HL-60 (cell line): ENCODE data around the gene VPS11.
A peak's percentile ranks its signal among the peaks of the same experiment; 100 is the strongest.

Source experiments
- DNase-seq, 2 experiments: peaks; one replicate each; pipeline ENCODE4 v3.0.0-alpha.2; 2010 to 2020; ENCODE audit warnings: low read depth in 1 of 2, low spot score in 1 of 2
- H3K27ac ChIP-seq: fragments of 250-450 bp; sonication (Bioruptor Pico); replicated peaks from 2 replicates; pipeline ENCODE4 v1.5.1; 2020; ENCODE audit warnings: mild to moderate bottlenecking, moderate library complexity
- H3K27me3 ChIP-seq: fragments of 250-450 bp; sonication (Bioruptor Pico); 2 replicates; pipeline ENCODE4 v1.5.1; 2021; ENCODE audit warnings: mild to moderate bottlenecking, moderate library complexity; ENCODE audit not compliant: insufficient read depth, poor library complexity, severe bottlenecking
- H3K4me3 ChIP-seq: replicated peaks from 2 replicates; pipeline ENCODE4 v1.5.1; 2011; ENCODE audit warnings: mild to moderate bottlenecking, control low read depth, low read length; ENCODE audit not compliant: insufficient read depth
- CTCF ChIP-seq: IDR thresholded peaks from one replicate; pipeline ENCODE4 v1.5.1; 2011; ENCODE audit warnings: low read length, control low read depth, inconsistent platforms; ENCODE audit not compliant: insufficient read depth
- GABPA ChIP-seq: IDR thresholded peaks from 2 replicates; pipeline ENCODE4 v1.6.1; 2012; ENCODE audit warnings: low read depth
- POLR2AphosphoS5 ChIP-seq: IDR thresholded peaks from 2 replicates; pipeline ENCODE4 v1.6.1; 2012; ENCODE audit warnings: low read depth
- SPI1 ChIP-seq: IDR thresholded peaks from 2 replicates; pipeline ENCODE4 v1.6.1; 2012; ENCODE audit warnings: low read depth, mild to moderate bottlenecking, borderline replicate concordance
- TF ChIP-seq, protein P1 (sequence below): IDR thresholded peaks from 2 replicates; pipeline ENCODE4 v1.6.1; 2012; ENCODE audit warnings: low read depth; ENCODE audit not compliant: insufficient replicate concordance

VPS11 gene

GRCh38 chr11:119029069-119029339, 38.6 kb upstream of the VPS11 start:
- Histone ChIP-seq H3K4me3 (peak overlapping the region; percentile 74; the same call in 1 of the 2 replicates), H3K27me3 (no peaks in the 10 kb centered on the region), H3K27ac (peak overlapping the region; percentile 87)
- DNase-seq: no peak
- TF ChIP-seq, protein P1, sequence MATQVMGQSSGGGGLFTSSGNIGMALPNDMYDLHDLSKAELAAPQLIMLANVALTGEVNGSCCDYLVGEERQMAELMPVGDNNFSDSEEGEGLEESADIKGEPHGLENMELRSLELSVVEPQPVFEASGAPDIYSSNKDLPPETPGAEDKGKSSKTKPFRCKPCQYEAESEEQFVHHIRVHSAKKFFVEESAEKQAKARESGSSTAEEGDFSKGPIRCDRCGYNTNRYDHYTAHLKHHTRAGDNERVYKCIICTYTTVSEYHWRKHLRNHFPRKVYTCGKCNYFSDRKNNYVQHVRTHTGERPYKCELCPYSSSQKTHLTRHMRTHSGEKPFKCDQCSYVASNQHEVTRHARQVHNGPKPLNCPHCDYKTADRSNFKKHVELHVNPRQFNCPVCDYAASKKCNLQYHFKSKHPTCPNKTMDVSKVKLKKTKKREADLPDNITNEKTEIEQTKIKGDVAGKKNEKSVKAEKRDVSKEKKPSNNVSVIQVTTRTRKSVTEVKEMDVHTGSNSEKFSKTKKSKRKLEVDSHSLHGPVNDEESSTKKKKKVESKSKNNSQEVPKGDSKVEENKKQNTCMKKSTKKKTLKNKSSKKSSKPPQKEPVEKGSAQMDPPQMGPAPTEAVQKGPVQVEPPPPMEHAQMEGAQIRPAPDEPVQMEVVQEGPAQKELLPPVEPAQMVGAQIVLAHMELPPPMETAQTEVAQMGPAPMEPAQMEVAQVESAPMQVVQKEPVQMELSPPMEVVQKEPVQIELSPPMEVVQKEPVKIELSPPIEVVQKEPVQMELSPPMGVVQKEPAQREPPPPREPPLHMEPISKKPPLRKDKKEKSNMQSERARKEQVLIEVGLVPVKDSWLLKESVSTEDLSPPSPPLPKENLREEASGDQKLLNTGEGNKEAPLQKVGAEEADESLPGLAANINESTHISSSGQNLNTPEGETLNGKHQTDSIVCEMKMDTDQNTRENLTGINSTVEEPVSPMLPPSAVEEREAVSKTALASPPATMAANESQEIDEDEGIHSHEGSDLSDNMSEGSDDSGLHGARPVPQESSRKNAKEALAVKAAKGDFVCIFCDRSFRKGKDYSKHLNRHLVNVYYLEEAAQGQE: no peak
- TF ChIP-seq POLR2AphosphoS5: no peak
- no peak for TF ChIP-seq GABPA
- TF ChIP-seq CTCF: no peak
- no peak for TF ChIP-seq SPI1

- TF ChIP-seq, protein P1: no peak
- TF ChIP-seq SPI1 (no peak), GABPA (no peak), CTCF (no peak), POLR2AphosphoS5 (no peak)
- peak in 1 of 2 experiments; percentile 65 for DNase-seq
- H3K27ac ChIP-seq: peak overlapping the region; percentile 87
- H3K4me3 ChIP-seq: peak overlapping the region; percentile 74
- H3K27me3 ChIP-seq: no peaks in the 10 kb centered on the region
Measured at GRCh38 chr11:119029340-119030028, 38.1 kb upstream of the VPS11 start.

GRCh38 chr11:119030029-119030328, 37.6 kb upstream of the VPS11 start:
- Histone ChIP-seq H3K4me3 (peak overlapping the region; percentile 74), H3K27me3 (no peaks in the 10 kb centered on the region), H3K27ac (peak overlapping the region; percentile 87)
- DNase-seq: no peak
- TF ChIP-seq, protein P1: no peak
- TF ChIP-seq GABPA (no peak), POLR2AphosphoS5 (no peak), SPI1 (no peak), CTCF (no peak)
